Suprapubic skin (tissue), 4 donors: ENCODE results near the gene ADGRD1. TPM values are rescaled to one million over a fixed set of nuclear protein-coding genes. Genes with fewer than 3 reads are reported as not detected.
A peak's percentile ranks its signal among the peaks of the same experiment; 100 is the strongest.

Experiments used
- DNase-seq, 2 donors: peaks; one replicate each; pipeline ENCODE4 v3.0.0-alpha.2; 2019; ENCODE audit warnings: low spot score in 2 of 2
- H3K27ac ChIP-seq: fragments of 200-600 bp; sonication (generic); one replicate; pipeline ENCODE4 v1.5.1; 2019
- H3K27me3 ChIP-seq: fragments of 200-600 bp; sonication (generic); one replicate; pipeline ENCODE4 v1.5.1; 2019
- H3K36me3 ChIP-seq: fragments of 200-600 bp; sonication (generic); one replicate; pipeline ENCODE4 v1.5.1; 2019
- H3K4me1 ChIP-seq: fragments of 200-600 bp; sonication (generic); one replicate; pipeline ENCODE4 v1.5.1; 2019
- H3K4me3 ChIP-seq: fragments of 200-600 bp; sonication (generic); one replicate; pipeline ENCODE4 v1.5.1; 2019; ENCODE audit warnings: mild to moderate bottlenecking
- H3K9me3 ChIP-seq: fragments of 200-600 bp; sonication (generic); one replicate; pipeline ENCODE4 v1.5.1; 2019
- EP300 ChIP-seq: sonication (generic); formaldehyde crosslinking; IDR thresholded peaks from one replicate; pipeline ENCODE4 v1.6.1; 2017; ENCODE audit warnings: antibody characterized with exemption
- POLR2A ChIP-seq, 2 donors: fragments of 450-650 bp; IDR thresholded peaks; one replicate each; pipeline ENCODE4 v1.6.1; 2017; ENCODE audit warnings: antibody characterized with exemption in 2 of 2, mild to moderate bottlenecking in 2 of 2, moderate library complexity in 2 of 2
- POLR2AphosphoS5 ChIP-seq, 3 donors: sonication (generic); formaldehyde crosslinking; IDR thresholded peaks; one replicate each; pipeline ENCODE4 v1.6.1; 2017; ENCODE audit warnings: antibody characterized with exemption in 3 of 3
- WGBS: methylation state at CpG from one replicate; pipeline ENCODE4 v1.1.5; 2018; 5-methylcytosine and 5-hydroxymethylcytosine counted together
- total RNA-seq, 4 donors: library from RNA; depleted of rRNA; stranded (reverse); fragments of >200 nt; gene quantifications; one replicate each; pipeline ENCODE4 v1.1.0, GENCODE V29; 2016
- TF ChIP-seq, protein P1 (sequence below), 2 donors: fragments of 200-600 bp in 1 of 2; fragments of 450-650 bp in 1 of 2; sonication (generic) in 1 of 2; IDR thresholded peaks; one replicate each; pipeline ENCODE4 v1.5.1; 2016 to 2019; ENCODE audit warnings: antibody characterized with exemption in 2 of 2, mild to moderate bottlenecking in 1 of 2, moderate library complexity in 1 of 2

ADGRD1 gene
- total RNA-seq, 4 donors from 2014 or later = 4.2 to 12.4 (median 10.4) TPM

DNA sequence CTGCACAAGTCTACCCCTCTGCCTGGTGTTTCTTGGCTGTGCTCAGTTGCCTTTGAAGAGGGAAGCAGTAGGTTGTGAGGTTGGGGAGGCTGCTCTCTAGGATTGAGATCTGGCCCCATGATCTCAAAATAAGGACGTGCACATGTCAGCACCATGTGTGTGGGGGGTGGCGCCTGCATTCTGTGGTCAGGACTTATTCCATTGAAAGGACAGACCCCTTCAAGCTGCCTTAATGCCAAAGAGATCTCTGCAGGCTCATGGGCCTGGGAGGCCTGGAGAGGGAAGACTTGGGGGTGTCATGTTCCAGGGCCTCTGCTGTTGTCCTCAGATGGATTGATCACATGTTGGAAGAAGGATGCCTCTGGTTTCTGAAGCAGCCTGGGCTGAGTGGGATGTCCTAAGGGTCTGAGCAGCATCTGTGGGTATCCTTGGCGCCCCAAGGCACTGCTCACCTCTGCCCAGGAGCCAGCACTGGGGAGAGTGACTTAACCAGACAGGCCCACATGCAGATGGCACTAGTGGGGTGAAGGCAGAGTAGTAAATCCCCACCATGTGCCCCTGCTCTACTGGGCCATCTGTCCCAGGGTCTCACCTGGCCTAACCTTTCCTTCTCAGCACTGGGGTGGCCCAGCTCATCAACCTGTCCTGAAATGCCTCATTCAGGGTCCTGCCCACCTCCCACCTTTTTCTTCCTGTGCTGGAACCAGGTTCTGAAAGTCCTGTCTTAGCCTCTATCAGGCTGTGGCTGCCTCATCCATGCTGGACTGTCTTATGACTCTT is 118.9 kb downstream of the ADGRD1 start:
- DNase-seq = peak; percentile 55 to 59
- Histone ChIP-seq H3K4me1 (peaks cover 13% of the 10 kb centered on the region), H3K27me3 (no peaks in the 10 kb centered on the region), H3K36me3 (no peaks in the 10 kb centered on the region), H3K9me3 (no peaks in the 10 kb centered on the region), H3K4me3 (no peak overlapping the region), H3K27ac (no peak overlapping the region)
- TF ChIP-seq, protein P1, sequence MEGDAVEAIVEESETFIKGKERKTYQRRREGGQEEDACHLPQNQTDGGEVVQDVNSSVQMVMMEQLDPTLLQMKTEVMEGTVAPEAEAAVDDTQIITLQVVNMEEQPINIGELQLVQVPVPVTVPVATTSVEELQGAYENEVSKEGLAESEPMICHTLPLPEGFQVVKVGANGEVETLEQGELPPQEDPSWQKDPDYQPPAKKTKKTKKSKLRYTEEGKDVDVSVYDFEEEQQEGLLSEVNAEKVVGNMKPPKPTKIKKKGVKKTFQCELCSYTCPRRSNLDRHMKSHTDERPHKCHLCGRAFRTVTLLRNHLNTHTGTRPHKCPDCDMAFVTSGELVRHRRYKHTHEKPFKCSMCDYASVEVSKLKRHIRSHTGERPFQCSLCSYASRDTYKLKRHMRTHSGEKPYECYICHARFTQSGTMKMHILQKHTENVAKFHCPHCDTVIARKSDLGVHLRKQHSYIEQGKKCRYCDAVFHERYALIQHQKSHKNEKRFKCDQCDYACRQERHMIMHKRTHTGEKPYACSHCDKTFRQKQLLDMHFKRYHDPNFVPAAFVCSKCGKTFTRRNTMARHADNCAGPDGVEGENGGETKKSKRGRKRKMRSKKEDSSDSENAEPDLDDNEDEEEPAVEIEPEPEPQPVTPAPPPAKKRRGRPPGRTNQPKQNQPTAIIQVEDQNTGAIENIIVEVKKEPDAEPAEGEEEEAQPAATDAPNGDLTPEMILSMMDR (IDR thresholded peaks at IDR 0.05) = no peak
- 90% methylated on average over 3 of the region's 3 CpGs for WGBS

DNA sequence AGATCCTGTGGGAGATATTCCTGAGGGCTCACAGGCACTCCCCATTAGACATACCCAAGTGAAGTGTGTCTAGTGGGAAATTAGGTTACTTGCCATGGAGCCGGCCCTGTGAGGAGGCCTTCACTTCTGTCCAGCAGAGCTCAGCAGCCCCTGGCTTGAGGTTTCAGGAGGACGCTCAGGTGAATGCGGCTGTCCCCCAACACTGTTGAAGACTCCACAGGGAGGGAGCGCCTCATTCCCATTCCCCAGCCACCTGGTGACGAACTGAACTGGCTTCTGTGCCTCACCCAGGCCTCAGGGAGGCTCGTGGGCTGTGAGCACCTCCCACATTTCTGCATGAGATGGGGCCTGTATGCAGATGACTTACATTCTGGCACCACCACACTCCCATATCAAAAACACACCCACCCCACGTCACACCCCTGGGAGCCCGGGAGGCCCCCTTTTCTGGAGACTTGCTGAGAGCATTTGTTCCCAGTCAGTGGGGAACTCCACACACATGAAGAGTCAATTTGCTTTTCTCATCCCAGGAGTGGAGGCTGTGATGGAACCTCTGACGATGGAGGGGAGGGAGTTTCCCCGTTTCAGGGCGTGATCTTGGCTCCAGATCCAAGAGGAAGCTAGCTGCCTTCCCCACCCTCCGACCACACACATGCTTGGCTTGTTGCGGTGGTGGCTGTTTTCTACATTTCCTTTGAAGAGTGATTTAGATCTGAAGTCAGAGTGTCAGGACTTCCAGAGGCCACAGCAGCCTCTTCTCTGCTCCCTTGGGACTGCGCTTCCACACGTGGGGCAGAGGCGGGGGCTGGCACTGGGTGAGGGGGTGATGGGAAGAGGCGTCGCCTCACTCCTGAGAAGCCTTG is 120.7 kb downstream of the ADGRD1 start:
- Histone ChIP-seq H3K36me3 (no peaks in the 10 kb centered on the region), H3K27me3 (no peaks in the 10 kb centered on the region), H3K9me3 (no peaks in the 10 kb centered on the region), H3K4me1 (peaks cover 13% of the 10 kb centered on the region), H3K27ac (peak overlapping the region; percentile 31), H3K4me3 (no peak overlapping the region)
- TF ChIP-seq EP300 (no peak), POLR2AphosphoS5 (IDR thresholded peaks at IDR 0.05) (peak in 1 of 3 donors; percentile 44), POLR2A (IDR thresholded peaks at IDR 0.05) (no peak)
- TF ChIP-seq, protein P1 (IDR thresholded peaks at IDR 0.05) = no peak
- peak; percentile 78 to 81 for DNase-seq
- 37% methylated on average over 10 of the region's 18 CpGs for WGBS

GRCh38 chr12:131075194-131075593 is 121.5 kb downstream of the ADGRD1 start:
- no peaks in the 10 kb centered on the region for H3K36me3 ChIP-seq
- peak in 1 of 2 donors; percentile 41 for DNase-seq
- WGBS = 81% methylated on average over 6 of the region's 6 CpGs
- H3K27ac ChIP-seq = no peak overlapping the region
- no peaks in the 10 kb centered on the region for H3K9me3 ChIP-seq
- H3K4me3 ChIP-seq = no peak overlapping the region
- H3K4me1 ChIP-seq = peaks cover 13% of the 10 kb centered on the region
- H3K27me3 ChIP-seq = no peaks in the 10 kb centered on the region
- no peak for TF ChIP-seq POLR2AphosphoS5 (IDR thresholded peaks at IDR 0.05)
- TF ChIP-seq, protein P1 (IDR thresholded peaks at IDR 0.05) = no peak
- TF ChIP-seq POLR2A (IDR thresholded peaks at IDR 0.05) = no peak
- no peak for TF ChIP-seq EP300

GRCh38 chr12:131075611-131076010 is 121.9 kb downstream of the ADGRD1 start:
- TF ChIP-seq EP300 = no peak
- TF ChIP-seq POLR2AphosphoS5 (IDR thresholded peaks at IDR 0.05) = no peak
- TF ChIP-seq POLR2A (IDR thresholded peaks at IDR 0.05) = no peak
- TF ChIP-seq, protein P1 (IDR thresholded peaks at IDR 0.05) = no peak
- Histone ChIP-seq H3K27me3 (no peaks in the 10 kb centered on the region), H3K27ac (no peak overlapping the region), H3K4me1 (peaks cover 13% of the 10 kb centered on the region), H3K36me3 (no peaks in the 10 kb centered on the region), H3K4me3 (no peak overlapping the region), H3K9me3 (no peaks in the 10 kb centered on the region)
- 70% methylated on average over 6 of the region's 8 CpGs for WGBS
- DNase-seq = peak in 1 of 2 donors; percentile 66

DNA sequence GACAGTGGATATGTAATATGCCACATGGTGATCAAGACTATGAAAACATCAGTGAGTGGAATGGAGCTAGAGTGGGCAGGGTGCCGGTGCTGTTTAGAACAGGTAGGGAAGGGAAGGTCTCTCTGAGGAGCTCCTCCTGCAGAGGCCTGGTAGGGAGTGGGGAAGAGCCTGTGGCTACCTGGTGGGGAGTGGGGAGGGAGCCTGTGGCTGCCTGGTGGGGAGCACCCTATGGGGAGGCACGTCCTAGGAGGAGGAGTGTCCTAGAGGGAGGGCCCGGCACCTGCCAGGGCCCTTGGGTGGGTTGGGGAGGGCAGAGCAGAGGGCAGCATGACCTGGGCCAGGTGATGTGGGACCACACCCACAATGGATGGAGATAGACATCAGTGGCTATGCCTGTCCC is 122.6 kb downstream of the ADGRD1 start:
- Histone ChIP-seq H3K27ac (no peak overlapping the region), H3K9me3 (no peaks in the 10 kb centered on the region), H3K27me3 (no peaks in the 10 kb centered on the region), H3K4me3 (no peak overlapping the region), H3K4me1 (peaks cover 13% of the 10 kb centered on the region), H3K36me3 (no peaks in the 10 kb centered on the region)
- DNase-seq = peak in 1 of 2 donors; percentile 35
- WGBS = 72% methylated on average over 2 of the region's 3 CpGs
- TF ChIP-seq EP300 (no peak), POLR2AphosphoS5 (IDR thresholded peaks at IDR 0.05) (no peak)
- TF ChIP-seq, protein P1 (IDR thresholded peaks at IDR 0.05) = no peak
